Tibial artery (tissue), 4 donors: Measurements from ENCODE around the gene ECSCR.
A peak's percentile ranks its signal among the peaks of the same experiment; 100 is the strongest.
"Not testable (repeated sequence)": the region's sequence is repeated elsewhere in the genome, so short reads cannot be mapped to it uniquely, and the experiment has no call there.

Experiments
- DNase-seq, 2 donors: peaks; one replicate each; pipeline ENCODE4 v3.0.0-alpha.2; 2019
- H3K27ac ChIP-seq, 2 donors: fragments of 200-600 bp; sonication (generic) in 1 of 2; 1 replicate in 1 of 2; 2 replicates in 1 of 2; pipeline ENCODE4 v1.5.1; 2018 to 2019; ENCODE audit warnings: mild to moderate bottlenecking in 1 of 2
- H3K27me3 ChIP-seq, 2 donors: fragments of 200-600 bp; sonication (generic) in 1 of 2; one replicate each; pipeline versions ENCODE4 v1.5.1 to v1.6.0; 2016 to 2019
- H3K36me3 ChIP-seq, 3 donors: fragments of 200-600 bp; sonication (generic) in 2 of 3; one replicate each; pipeline ENCODE4 v1.5.1; 2016 to 2019; ENCODE audit warnings: mild to moderate bottlenecking in 2 of 3
- H3K4me1 ChIP-seq, 4 donors: fragments of 200-600 bp; sonication (generic) in 2 of 4; 1 replicate in 3 of 4; 2 replicates in 1 of 4; pipeline ENCODE4 v1.5.1; 2016 to 2019
- H3K4me3 ChIP-seq, 2 donors: fragments of 200-600 bp; sonication (generic) in 1 of 2; 1 replicate in 1 of 2; 2 replicates in 1 of 2; pipeline ENCODE4 v1.5.1; 2018 to 2019; ENCODE audit warnings: mild to moderate bottlenecking in 2 of 2
- H3K9me3 ChIP-seq, 3 donors: fragments of 200-600 bp; sonication (generic) in 1 of 3; one replicate each; pipeline ENCODE4 v1.5.1; 2016 to 2019
- CTCF ChIP-seq, 2 experiments: fragments of 200-600 bp in 1 of 2; fragments of 450-650 bp in 1 of 2; IDR thresholded peaks; one replicate each; pipeline ENCODE4 v1.5.1; 2017 to 2019; ENCODE audit warnings: antibody characterized with exemption in 2 of 2, mild to moderate bottlenecking in 1 of 2, moderate library complexity in 1 of 2
- intact Hi-C: fragments of 100-400 bp; cut with DNase I; formaldehyde crosslinking; loops from one replicate; pipeline ENCODE4 v1.15.0; 2023; ENCODE audit warnings: low total_unique reads

ECSCR gene

GRCh38 chr5:139494256-139494655 is 31.7 kb upstream of the ECSCR start:
- no peak for DNase-seq
- H3K27me3 ChIP-seq = no peaks in the 10 kb centered on the region

GRCh38 chr5:139492700-139493192 is 30.2 kb upstream of the ECSCR start:
- Histone ChIP-seq H3K4me1 (peaks cover 0 to 19% (median 7%) of the 10 kb centered on the region in 4 donors), H3K4me3 (no peak overlapping the region), H3K27ac (peak overlapping the region; percentile 26 to 27), H3K27me3 (no peaks in the 10 kb centered on the region), H3K36me3 (no peaks in the 10 kb centered on the region), H3K9me3 (no peaks in the 10 kb centered on the region)
- no peak for TF ChIP-seq CTCF (IDR thresholded peaks at IDR 0.05)
- DNase-seq = no peak
- intact Hi-C loops = no loop called here

More at GRCh38 chr5:139494256-139494655, 31.7 kb upstream of the ECSCR start:
- TF ChIP-seq CTCF (IDR thresholded peaks at IDR 0.05) = no peak
- Histone ChIP-seq H3K4me1 (peaks cover 0 to 19% (median 7%) of the 10 kb centered on the region in 4 donors), H3K9me3 (no peaks in the 10 kb centered on the region), H3K27ac (no peak overlapping the region), H3K4me3 (no peak overlapping the region), H3K36me3 (no peaks in the 10 kb centered on the region)
- intact Hi-C loops = no loop called here

- Histone ChIP-seq H3K27me3 (no peaks in the 10 kb centered on the region), H3K9me3 (no peaks in the 10 kb centered on the region), H3K4me1 (peaks cover 0 to 21% (median 13%) of the 10 kb centered on the region in 4 donors), H3K36me3 (no peaks in the 10 kb centered on the region), H3K4me3 (no peak overlapping the region), H3K27ac (no peak overlapping the region)
- intact Hi-C loops = no loop called here
- DNase-seq = peak; percentile 63 to 80
- no peak for TF ChIP-seq CTCF (IDR thresholded peaks at IDR 0.05)
These were observed 25.7 kb upstream of the ECSCR start for GRCh38 chr5:139488260-139488659.

DNA sequence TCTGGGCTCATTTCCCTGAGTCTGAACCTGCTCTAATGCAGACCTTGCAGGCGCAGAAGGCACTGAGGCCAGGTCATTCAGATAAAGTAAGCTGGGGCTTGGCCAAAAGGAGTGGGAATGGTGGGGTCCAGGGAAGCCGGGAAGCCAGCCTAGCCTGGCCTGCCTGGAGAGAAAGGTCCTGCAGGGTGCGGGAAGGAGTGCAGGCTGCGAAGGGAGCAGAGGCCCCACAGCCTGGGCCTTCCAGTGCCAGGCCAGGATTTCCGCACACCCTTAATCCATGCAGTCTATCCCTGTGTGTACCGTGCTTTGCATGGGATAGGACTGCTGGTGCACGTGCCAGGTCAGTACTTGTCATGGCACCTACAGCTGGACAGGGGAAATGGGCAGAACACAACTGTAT is 23.7 kb upstream of the ECSCR start:
- H3K27me3 ChIP-seq = no peaks in the 10 kb centered on the region
- H3K36me3 ChIP-seq = no peaks in the 10 kb centered on the region
- intact Hi-C loops = no loop called here
- DNase-seq = no peak
- no peak overlapping the region for H3K27ac ChIP-seq
- TF ChIP-seq CTCF (IDR thresholded peaks at IDR 0.05) = no peak
- peaks cover 0 to 26% (median 20%) of the 10 kb centered on the region in 4 donors for H3K4me1 ChIP-seq
- H3K4me3 ChIP-seq = no peak overlapping the region
- no peaks in the 10 kb centered on the region for H3K9me3 ChIP-seq

- H3K9me3 ChIP-seq, intact Hi-C loops, H3K27me3 ChIP-seq, DNase-seq: not testable (repeated sequence)
- peak overlapping the region; percentile 54 to 67 for H3K4me3 ChIP-seq
- H3K27ac ChIP-seq = peak overlapping the region; percentile 91 to 94
- peaks cover 0 to 16% (median 15%) of the 10 kb centered on the region in 3 donors for H3K36me3 ChIP-seq
- peaks cover 0 to 50% (median 31%) of the 10 kb centered on the region in 4 donors for H3K4me1 ChIP-seq
These were observed 20.3 kb upstream of the ECSCR start for GRCh38 chr5:139482890-139483208.

- H3K9me3 ChIP-seq = no peaks in the 10 kb centered on the region
- DNase-seq = peak; percentile 87 to 92
- no peaks in the 10 kb centered on the region for H3K27me3 ChIP-seq
- H3K36me3 ChIP-seq = peaks cover 0 to 22% (median 21%) of the 10 kb centered on the region in 3 donors
- peaks cover 0 to 50% (median 31%) of the 10 kb centered on the region in 4 donors for H3K4me1 ChIP-seq
- H3K27ac ChIP-seq = peak within 1 kb of the TSS; percentile 91 to 94
- intact Hi-C loops = no loop called here
- TF ChIP-seq CTCF (IDR thresholded peaks at IDR 0.05) = no peak
- H3K4me3 ChIP-seq = peak within 1 kb of the TSS; percentile 54 to 67
These were observed 19.7 kb upstream of the ECSCR start, which contains the start of gene STING1 for GRCh38 chr5:139482050-139482889. TSS of gene STING1 (minus strand) at chr5:139482758. CDS start at chr5:139481704, 1,054 bp downstream.
